ENCODE data around the gene E2F7. TPM values are rescaled to one million over a fixed set of nuclear protein-coding genes. Genes with fewer than 3 reads are reported as not detected.

The E2F7 gene
- total RNA-seq, 1 experiment from 2014 or later = 7.3 TPM

GRCh38 chr12:77070800-77071449 lies 5.6 kb upstream of the E2F7 start:
- DNase-seq (ENCODE audit: extremely low read depth, low read depth) = no peak

DNA sequence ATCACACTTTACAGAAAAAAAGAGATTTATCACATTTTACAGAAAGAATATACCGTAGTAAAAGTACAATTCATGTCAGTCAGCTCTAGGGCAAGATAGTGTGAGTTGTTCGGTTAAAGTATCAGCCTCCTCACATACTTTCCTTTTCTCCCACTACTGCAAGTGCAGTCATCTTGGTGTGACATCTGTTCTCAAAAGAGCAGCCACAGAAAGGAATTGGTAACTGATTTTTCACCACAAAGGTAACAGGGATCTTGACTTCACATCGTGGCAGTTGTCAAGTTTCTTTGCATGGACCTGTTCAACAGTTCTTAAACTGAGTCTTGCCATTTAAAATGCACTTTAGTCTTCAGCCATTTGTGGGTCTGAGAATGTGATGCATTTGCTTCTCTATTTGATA lies 5.0 kb upstream of the E2F7 start:
- no peak for DNase-seq (ENCODE audit: extremely low read depth, low read depth)

DNA sequence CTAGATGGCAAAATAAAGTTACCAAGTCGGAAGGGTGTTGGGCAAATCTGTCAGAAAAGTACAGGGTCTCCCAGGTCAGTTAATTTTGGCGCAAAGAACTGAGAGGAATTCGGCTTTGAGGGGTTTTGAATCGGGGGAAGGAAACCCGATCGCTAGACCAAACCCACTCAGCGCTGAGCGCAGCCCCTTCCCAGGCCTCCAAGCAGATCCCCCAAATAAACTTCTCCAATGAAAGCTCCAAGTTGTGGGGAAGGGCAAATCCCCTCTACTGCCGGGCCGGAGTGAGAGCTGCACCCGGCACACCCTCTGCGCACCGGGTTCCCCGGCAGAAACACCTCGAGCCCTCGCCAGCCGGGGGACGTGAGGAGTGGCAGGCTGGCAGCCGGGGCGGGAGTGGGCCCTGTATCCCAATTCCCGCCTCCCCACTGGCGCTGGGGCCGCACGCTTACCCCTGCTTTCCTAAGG lies 441 bp downstream of the E2F7 start:
- DNase-seq (ENCODE audit: extremely low read depth, low read depth) = no peak

- DNase-seq (ENCODE audit: extremely low read depth, low read depth) = peak; percentile 30
Measured at GRCh38 chr12:77062846-77063461, 2.4 kb downstream of the E2F7 start.

DNA sequence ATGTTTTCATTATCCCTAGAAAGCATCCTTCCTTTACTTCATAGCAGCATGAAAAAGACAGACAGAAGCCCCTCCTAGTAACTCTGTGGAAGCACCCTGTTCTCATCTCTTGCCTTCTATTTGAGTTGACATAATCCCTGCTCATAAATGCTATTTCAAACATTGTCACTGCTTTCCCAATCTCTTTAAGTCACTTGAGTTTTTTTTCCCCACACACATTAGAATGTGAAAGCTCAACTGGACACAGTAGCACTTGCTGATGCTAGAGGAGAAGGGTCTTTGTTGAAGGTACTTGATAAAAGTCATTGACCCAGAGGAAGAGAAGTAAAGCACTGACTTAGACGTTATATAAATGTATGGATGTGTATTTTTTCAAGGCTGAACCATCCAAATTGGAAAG lies 3.0 kb downstream of the E2F7 start:
- no peak for DNase-seq (ENCODE audit: extremely low read depth, low read depth)

DNA sequence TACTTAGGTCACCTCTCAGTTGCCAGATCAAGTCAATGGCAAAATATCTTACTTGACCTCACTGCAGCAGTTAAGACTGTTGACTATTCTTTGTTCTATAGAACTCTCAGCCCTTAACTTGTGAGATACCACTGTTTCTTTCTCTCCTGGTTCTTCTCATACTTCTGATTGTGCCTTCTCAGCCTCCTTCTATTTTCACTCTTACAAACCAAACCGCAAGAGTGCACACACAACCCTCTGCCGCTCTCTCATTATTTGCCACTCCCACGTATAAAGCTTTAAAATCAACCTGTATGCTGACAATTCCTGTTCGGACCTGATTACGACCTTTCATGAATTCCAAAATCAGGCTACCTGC lies 4.5 kb downstream of the E2F7 start:
- DNase-seq (ENCODE audit: extremely low read depth, low read depth) = no peak

GRCh38 chr12:77060136-77060882 lies 5.1 kb downstream of the E2F7 start:
- DNase-seq (ENCODE audit: extremely low read depth, low read depth) = no peak

GRCh38 chr12:77058740-77059139 lies 6.6 kb downstream of the E2F7 start:
- no peak for DNase-seq (ENCODE audit: extremely low read depth, low read depth)

- no peak for DNase-seq (ENCODE audit: extremely low read depth, low read depth)
Measured at GRCh38 chr12:77054851-77055250, 10.5 kb downstream of the E2F7 start.

GRCh38 chr12:77053259-77053658 lies 12.1 kb downstream of the E2F7 start:
- no peak for DNase-seq (ENCODE audit: extremely low read depth, low read depth)

GRCh38 chr12:77049767-77050353 lies 15.5 kb downstream of the E2F7 start:
- peak; percentile 71 for DNase-seq (ENCODE audit: extremely low read depth, low read depth)

DNA sequence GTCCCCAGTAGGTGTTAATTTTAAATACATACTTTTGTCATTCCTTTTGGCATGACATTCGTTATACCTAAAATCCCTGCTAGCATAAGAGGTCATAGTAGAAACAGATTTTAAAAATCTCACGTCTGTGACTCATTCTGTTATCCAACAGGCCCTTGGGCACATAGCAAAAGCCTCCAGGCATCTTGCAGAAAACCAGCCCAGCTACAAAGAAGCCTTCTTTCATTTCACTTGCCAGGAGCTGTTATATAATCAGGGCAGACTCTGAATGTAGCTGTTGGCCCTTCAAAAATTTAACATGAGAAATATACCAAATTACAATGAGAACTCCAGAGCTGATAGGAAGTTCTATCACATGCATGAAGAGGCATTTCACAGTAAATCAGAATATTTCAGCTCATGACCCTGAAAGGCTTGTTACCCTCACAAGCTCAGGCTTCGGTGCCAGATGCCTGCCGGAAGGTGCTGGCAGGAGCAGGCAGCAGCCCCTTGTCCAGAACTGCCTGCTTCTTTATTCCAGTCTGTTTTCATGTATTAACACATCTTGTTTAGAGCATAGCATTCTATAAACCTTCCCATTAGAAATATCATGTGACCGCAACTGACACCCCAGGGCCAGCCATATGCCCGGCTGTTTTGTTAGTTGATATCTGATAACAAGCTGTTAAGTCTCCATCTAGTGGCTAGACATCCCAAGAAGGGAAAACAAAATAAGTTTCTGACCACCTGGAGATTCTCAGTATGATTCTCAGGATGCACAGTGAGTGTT lies 17.8 kb downstream of the E2F7 start:
- DNase-seq (ENCODE audit: extremely low read depth, low read depth) = no peak

GRCh38 chr12:77046468-77046867 lies 18.9 kb downstream of the E2F7 start:
- DNase-seq (ENCODE audit: extremely low read depth, low read depth) = no peak

DNA sequence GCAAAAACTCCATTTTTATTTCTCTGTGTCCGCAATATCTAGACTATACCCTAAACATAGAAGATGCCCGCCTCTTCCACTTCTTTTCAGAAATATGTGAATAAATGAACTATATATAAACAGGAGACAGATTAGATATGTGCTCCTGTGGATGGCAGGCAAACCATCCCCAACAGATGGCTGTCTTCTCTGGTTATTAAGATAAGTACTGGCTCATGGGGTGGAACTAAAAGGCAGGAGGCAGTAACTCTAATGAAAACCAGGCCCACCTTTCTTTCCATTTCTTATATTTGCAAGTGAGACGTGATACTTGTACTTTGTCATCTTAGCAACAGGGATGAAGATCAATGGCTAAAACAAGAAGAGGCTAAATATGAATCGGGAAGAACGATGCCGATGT lies 20.2 kb downstream of the E2F7 start:
- no peak for DNase-seq (ENCODE audit: extremely low read depth, low read depth)

- no peak for DNase-seq (ENCODE audit: extremely low read depth, low read depth)
Measured at GRCh38 chr12:77044721-77045120, 20.6 kb downstream of the E2F7 start.

DNA sequence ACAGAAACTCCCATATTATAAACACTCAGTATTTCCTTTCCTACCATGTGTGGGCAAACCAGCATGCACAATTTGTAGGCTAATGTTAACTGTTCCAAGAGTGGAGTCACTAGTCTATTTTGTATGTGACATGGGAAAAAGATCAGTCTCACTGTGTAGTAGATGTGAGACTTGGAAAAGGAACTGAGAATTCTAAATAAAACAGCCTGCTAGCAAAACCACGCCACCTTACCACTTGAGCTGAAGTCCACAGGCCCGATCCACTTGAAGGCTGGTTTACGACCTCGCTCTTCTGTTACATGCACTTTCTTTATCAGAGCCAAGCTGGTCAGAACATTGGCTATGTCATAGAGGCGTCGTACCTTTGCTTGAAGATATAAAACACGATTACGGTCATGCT lies 22.5 kb downstream of the E2F7 start:
- DNase-seq (ENCODE audit: extremely low read depth, low read depth) = no peak

- DNase-seq (ENCODE audit: extremely low read depth, low read depth) = no peak
Measured at GRCh38 chr12:77040231-77040630, 25.1 kb downstream of the E2F7 start.

GRCh38 chr12:77035226-77035625 lies 30.1 kb downstream of the E2F7 start:
- DNase-seq (ENCODE audit: extremely low read depth, low read depth) = no peak

GRCh38 chr12:77033658-77034536 lies 31.5 kb downstream of the E2F7 start:
- DNase-seq (ENCODE audit: extremely low read depth, low read depth) = no peak

- no peak for DNase-seq (ENCODE audit: extremely low read depth, low read depth)
Measured at GRCh38 chr12:77032406-77032805, 33.0 kb downstream of the E2F7 start.
